Fibroblast of pulmonary artery (primary cell): ENCODE measurements around the gene UBE2J2.

Experiments
- DNase-seq: peaks from one replicate; pipeline ENCODE4 v3.0.0-alpha.2; 2010; ENCODE audit warnings: low read depth
- H3K4me3 ChIP-seq: replicated peaks from 2 replicates; pipeline ENCODE4 v1.5.1; 2011; ENCODE audit warnings: low read depth, mild to moderate bottlenecking, control low read depth, low read length, moderate library complexity
- TF ChIP-seq, protein P1 (sequence below): IDR thresholded peaks from 2 replicates; pipeline ENCODE4 v1.5.1; 2011; ENCODE audit warnings: mild to moderate bottlenecking, control low read depth, low read length, inconsistent platforms; ENCODE audit errors: missing control alignments

The UBE2J2 gene

DNA sequence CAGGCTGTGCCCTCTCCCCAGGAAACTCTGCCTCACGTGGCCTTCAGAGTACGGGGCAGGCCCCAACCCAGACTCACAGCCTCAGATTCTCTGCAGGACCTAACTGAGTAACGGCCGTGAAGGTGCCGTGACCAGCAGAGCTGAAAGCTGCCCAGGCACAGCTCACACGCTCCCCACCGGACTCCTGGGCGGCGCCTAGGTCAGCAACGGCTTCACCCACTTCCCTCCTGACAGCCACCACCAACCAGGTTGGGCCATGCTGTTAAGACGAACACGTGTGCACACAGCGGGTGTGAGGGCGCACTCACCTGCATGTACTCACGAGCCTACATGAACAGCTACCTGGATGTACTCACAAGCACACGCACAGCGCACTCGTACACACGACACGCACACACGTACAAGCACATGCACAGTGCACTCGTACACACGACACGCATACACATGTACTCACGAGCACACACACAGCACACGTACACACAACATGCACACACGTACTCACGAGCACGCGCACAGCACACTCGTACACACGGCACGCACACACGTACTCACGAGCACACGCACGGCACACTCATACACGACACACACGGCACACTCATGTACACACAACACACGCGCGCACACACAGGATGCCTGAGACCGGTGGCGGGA lies 51.0 kb downstream of the UBE2J2 start:
- TF ChIP-seq, protein P1, sequence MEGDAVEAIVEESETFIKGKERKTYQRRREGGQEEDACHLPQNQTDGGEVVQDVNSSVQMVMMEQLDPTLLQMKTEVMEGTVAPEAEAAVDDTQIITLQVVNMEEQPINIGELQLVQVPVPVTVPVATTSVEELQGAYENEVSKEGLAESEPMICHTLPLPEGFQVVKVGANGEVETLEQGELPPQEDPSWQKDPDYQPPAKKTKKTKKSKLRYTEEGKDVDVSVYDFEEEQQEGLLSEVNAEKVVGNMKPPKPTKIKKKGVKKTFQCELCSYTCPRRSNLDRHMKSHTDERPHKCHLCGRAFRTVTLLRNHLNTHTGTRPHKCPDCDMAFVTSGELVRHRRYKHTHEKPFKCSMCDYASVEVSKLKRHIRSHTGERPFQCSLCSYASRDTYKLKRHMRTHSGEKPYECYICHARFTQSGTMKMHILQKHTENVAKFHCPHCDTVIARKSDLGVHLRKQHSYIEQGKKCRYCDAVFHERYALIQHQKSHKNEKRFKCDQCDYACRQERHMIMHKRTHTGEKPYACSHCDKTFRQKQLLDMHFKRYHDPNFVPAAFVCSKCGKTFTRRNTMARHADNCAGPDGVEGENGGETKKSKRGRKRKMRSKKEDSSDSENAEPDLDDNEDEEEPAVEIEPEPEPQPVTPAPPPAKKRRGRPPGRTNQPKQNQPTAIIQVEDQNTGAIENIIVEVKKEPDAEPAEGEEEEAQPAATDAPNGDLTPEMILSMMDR = no peak
- H3K4me3 ChIP-seq = no peak overlapping the region
- no peak for DNase-seq

DNA sequence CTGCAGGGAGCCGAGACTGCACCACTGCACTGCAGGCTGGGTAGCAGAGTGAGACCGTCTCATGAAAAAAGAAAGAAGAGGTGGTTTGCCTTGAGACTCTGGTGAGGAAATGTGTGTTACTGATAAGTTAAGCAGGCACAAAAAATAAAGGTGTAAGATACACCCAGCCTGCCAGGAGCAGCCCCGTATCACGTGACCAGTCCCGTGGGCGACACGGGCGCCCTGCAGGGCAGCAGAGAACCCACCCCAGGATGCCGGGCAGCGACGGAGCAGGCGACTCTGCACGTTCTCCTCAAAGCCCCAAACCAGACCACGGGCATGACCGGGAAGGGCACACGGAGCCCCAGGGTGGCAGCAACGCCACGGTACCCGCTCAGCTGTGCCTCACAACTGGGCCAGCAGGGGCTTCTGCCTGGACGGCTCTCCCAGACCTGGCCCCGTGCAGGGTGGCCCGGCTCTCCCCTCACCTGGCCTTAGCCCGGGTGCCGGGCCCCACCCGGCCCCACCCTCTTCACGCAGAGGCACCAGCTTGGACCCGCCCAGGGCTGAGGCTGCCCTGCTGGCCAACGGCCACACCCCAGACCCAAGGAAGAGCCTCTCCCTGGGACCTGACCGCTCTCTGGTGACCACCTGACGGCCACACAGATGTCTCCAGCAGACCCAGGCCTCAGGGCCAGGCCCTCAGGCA lies 51.6 kb downstream of the UBE2J2 start:
- TF ChIP-seq, protein P1 = no peak

DNA sequence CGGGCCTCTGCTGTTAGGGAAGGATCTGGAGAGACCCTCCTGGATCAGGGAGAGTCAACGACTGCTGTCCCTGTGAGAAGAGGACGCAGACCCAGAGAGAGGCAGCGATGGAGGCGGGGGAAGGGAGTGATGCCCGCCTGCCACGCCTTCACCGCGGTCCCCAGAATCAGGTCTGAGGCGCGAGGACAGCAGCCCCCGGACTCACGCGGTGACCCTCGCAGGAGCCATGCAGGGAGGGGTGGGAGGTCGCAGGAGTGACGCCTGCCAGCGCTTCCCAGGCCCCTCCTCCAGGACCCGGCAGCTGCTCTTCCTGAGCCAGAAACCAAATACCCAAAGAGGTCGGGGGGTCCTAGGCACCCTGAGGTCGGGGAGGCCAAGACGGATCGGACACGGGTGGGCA lies 53.5 kb downstream of the UBE2J2 start:
- H3K4me3 ChIP-seq = no peak overlapping the region
- TF ChIP-seq, protein P1 = no peak
- DNase-seq = no peak

More for the DNA sequence above, 51.6 kb downstream of the UBE2J2 start:
- no peak for DNase-seq
- H3K4me3 ChIP-seq = no peak overlapping the region

DNA sequence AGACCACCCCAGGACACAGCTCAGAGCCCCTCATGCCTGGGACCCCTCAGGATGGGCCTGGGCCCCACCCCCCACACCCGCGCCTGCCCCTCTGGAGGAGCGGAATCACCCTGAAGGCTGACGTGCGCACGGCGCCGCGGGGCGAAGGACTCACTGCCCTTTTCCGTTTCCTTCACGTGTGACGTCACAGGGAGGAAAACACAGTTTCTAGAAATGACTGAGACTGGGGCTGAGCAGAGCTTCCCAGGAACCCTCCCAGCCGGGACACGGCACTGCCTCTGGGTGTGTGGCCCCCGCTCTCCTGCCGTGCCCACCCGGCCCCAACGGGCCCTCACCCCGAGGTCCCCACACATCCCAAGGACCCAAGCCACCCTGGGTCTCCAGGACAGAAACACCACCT lies 54.3 kb downstream of the UBE2J2 start:
- no peak overlapping the region for H3K4me3 ChIP-seq
- no peak for DNase-seq
- TF ChIP-seq, protein P1 = no peak

DNA sequence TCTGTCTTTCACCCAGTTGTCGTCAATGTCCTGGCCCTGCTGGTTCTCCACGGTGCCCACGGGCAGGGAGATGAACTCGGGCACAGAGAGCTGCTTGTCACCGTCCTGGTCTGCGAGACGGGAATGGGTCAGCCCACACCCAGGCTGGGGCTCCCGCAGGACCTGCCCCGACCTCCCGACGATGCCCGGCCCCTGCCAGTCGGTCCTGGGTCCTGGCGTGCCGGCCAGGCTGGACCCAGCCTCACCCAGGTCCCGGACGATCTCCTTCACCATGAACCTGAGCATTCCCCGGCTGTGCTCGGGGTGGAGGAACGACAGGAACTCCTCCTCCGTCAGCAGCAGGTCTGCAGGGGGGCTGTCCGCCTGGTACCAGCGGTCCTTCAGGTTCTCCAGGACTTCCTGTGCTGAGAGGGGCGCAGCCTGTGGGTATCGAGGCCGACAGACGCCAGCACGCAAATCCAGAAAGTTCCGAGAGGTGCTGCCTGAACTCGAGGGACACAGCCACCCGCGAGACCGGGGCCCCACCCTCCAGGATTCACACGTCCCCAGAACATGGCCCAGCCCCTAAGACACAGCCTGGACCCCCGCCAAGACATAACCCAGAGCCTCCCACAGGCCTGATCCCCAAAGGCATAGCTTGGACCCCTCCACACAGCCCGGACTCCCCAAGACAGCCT lies 55.0 kb downstream of the UBE2J2 start:
- TF ChIP-seq, protein P1 = no peak
- no peak overlapping the region for H3K4me3 ChIP-seq
- DNase-seq = no peak

DNA sequence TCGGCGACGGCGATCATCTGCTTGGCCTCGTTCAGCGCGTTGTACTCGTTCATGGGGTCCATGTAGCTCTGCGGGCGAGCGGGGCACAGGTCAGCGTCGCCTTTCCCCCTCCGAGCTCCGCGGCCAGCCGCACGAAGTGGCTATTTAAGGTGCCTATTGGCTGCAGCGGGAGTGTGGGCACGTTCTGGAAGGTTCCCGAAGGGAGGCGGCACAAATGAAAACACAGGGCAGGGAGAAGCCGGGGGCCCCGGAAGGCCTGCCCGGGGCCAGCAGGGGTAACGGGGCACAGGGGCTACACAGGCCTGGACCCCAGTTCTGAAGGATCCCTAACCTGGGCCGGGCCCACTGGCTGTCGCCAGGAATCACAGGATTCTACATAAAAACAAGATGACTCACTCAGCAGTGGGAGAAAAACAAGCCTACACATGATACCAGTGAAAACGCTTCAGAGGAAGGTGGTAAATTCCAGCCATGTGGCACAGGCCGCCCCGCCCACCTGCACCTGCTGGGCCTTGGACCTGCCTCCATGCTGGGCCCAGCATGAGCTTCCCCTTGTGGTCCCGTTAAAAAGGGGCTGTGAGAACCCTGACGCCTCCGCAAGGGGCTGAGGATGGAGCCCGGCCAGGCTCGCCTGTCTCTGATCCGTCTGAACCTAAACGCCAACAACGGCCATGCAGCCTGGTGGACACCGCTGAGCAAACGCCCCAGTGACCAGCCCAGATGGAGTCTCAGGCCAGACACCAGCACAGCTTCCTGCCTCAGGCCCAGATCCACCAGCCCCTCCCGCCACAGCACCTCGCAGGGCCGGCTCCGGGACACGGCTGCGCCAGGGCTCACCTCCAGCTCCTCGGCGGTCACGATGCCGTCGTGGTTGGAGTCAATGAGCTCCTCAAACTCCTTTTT lies 55.8 kb downstream of the UBE2J2 start:
- H3K4me3 ChIP-seq = no peak overlapping the region
- peak; percentile 14 for DNase-seq
- TF ChIP-seq, protein P1 = no peak
